HG03439 (cell line): ENCODE results near the gene ZNF70.
"Not testable (repeated sequence)": the region's sequence is repeated elsewhere in the genome, so short reads cannot be mapped to it uniquely, and the experiment has no call there.

Experiments
- ATAC-seq: cut with Tn5 transposase; IDR thresholded peaks from one replicate; pipeline ENCODE4 v1.9.1; 2021; ENCODE audit warnings: mild to moderate bottlenecking, moderate library complexity; ENCODE audit not compliant: unreplicated experiment

Gene ZNF70

DNA sequence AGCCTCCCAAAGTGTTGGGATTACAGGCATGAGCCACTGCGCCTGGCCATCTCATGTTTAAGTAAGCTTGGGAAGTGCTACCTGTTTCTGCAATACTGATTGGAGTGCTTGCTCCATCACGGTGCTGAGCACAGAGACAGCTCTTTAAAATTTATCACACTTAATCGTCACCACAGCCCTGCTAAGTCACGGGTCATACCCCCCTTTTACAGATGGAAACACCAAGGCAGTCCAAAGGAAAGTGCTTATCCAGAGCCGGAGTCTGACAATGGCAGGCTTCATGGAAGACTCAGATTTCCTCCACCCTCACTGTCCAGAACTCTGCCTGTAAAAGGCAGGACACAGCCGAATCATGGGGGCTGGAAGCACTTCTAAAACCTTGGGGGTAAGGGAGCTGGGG is 9.1 kb upstream of the ZNF70 start:
- ATAC-seq: no peak

DNA sequence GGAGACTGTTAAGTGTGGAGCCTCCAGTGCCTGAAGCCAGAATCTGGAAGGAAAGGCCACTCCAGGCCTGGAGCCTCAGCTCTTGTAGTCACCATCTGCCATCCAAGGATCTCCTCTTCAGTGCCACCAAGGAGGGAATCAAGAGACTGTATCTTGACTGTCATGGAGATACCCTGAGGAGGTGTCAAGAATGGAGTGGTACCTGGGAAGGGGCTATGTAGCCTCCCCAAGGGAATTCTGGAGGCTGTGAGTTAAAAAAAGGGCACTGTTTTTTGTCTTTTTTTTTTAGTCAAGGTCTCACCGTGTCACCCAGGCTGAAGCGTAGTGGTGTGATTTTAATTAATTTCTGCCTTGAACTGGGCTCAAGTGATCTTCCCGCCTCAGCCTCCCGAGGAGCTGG is 8.7 kb upstream of the ZNF70 start:
- no peak for ATAC-seq

DNA sequence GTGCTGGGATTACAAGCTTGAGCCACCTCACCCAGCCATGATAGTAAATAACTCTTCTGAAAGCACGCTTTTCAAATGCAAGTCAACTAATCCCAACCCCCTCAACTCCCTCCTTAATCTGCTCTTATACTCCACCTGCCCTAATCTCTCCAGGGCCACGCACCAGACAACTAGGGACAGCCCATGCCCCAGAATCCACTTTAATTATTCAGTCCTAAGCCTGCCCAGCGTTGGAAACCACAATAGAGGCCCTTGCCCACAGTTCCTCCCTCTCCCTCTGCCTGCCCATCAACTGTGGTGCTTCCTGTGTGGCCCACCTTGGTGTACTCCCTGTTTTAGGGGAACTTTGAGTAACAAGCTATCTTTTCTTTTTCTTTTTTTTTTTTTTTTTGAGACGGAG is 6.0 kb upstream of the ZNF70 start:
- no peak for ATAC-seq

DNA sequence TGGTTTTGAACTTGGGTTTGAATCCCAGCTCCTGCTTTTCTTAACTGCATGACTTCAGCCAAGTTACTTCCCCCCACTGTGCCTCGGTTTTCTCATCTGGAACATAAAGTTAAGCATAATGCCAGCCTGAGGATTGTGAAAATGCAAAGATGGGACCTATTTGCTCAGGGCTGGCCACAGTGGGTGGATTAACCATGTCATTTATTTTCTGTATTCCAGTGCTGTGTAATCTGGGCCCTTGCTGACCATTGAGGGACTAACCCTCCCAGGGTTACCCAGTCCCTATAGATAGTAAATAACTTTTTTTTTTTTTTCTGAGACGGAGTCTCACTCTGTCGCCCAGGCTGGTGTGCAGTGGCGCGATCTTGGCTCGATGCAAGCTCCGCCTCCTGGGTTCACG is 4.8 kb upstream of the ZNF70 start:
- no peak for ATAC-seq

DNA sequence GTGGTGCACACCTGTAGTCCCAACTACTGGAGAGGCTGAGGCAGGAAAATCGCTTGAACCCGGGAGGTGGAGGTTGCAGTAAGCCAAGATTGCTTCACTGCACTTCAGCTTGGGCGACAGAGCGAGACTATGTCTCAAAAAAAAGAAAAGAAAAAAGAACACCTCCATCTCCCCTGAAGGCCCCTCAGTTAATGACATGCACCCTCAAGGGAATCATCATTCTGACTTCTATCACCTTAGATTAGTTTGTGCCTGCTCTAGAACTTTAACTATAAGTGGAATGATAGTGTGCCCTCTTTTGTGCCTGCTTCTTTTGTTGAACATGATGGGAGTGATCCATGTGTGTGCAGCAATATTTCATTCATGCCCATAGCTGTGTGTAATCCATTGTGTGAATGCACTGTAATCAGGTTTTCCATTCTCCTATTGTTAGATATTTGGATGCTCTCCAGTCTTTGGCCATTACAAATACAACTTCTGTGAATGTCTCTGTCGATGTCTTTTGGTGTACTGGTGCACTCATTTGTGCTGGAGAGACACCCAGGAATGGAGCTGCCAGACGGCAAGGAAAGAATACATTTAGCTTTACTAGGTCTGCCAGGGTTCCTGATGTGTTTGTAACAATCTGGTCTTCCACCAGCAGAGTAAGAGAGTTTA is 4.2 kb upstream of the ZNF70 start:
- no peak for ATAC-seq

DNA sequence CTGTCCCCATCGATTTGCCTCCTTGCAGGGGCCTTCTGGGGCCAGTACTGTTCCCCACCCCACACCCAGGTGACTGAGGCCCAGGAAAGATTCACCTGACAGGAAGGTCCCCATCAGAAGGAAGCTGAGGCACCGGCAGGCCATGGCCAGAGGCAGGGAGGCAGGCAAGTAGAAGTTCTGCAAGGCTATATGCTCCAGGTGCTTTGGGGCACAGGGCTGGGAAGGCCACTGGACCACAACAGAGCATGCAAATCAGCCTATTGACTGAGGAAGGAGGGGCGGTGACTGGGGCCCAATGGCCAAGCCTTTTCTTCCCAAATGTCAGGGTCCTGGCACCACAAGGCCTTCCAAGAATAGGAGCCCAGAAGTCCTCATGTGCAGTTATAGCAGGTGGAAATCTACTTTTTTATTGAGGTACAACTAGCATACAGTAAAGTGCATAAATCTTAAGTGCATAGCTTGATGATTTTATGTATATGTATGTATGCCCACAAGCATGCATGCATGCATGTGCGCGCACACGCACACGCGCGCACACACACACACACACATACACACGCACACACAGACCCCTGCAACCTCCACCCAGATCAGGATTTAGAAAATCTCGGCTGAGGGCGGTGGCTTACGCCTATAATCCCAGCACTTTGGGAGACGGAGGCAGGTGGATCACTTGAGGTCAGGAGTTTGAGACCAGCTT is 3.5 kb upstream of the ZNF70 start, which contains the start of gene VPREB3:
VPREB3 (minus strand) TSS at position 206 of the 700 bp plus-strand sequence; CDS start at position 144, 62 bp downstream.
- no peak for ATAC-seq

DNA sequence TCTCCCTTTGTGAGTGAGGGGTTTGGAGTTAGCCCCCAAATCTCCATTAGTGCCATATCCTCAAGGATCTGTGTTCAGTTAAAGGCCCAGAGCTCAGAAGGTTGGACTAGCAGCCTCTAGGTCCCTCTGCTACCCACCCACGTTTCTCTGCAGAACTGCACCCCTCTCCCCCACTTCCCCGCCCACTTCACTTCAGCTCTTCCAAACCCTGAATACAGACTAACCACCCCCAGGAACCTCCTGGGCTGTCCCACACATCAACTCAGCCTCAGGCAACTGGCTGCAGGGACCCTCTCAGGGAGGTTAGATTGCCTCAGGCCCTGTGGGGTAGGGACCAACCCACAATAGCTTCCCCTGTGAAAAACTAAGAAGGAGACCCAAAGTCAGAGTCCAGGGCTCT is 2.5 kb upstream of the ZNF70 start:
- ATAC-seq: no peak

DNA sequence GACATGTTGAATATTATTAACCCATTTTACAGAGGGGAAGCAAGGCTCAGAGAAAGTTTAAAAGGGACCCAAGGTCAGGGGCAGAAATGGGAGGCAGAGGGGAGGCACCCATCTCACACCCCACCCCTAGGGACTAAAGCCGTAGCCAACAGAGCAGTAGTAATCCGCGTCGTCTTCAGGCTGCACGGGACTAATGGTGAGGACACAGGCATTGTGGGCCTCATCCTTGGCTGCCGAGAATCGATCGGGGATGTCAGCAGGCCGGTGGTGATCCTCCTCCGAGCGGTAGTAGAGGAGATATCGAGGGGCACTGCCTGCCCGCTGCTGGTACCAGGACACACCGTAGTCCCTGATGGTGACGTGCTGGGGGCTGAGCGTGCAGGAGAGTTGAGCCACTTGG is 1.8 kb upstream of the ZNF70 start:
- ATAC-seq: no peak

DNA sequence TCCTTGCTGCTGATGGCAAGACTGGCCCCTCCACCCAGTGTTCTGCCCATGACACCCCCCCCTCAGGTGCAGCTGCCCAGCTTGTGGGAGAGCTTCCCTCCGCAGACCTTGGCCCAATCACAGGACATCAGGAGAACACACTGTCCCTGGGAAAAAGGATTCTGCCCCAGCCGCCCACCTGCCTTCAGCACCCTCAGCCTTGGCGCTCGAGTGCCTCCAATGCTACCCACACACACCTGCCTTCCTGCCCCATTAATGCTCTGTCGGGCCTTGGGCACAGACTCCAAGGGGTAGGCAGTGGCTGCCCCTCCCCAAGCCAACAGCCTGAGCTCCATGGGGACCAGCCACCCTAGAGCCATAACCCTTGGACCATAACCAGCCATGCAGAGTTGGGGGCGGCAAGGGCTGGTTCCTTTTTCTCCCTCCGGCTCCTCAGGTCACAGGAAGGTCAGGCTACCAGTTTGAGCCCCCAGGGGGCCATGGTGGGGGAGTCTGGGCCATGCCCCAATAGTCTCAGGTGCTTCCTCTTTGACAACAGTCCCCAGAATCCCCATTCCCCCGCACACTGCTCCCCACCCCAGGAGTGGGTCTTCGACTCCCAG is 1.3 kb upstream of the ZNF70 start:
- no peak for ATAC-seq

DNA sequence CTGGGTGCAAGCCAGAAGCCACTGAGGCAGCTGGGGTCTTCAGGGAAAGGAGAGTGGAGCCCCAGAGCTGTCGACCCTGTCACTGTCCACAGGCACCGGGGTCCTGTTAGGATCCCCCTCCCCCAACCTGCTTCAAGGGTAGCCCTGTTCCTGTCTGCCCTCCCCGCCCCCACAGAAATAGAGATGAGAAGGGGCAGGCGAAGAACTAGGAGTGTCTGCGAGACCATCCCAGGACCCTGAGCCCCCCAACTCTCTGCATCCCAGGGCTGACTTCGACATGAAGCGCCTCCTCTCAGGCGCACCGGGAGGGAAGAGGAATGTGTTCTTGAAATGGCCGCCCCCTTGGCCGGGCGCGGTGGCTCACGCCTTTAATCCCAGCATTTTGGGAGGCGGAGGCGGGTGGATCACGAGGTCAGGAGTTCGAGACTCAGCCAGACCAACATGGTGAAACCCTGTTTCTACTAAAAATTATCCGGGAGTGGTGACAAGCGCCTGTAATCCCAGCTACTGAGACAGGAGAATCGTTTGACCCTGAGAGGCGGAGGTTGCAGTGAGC is 607 bp upstream of the ZNF70 start:
- peak; percentile 28 for ATAC-seq

DNA sequence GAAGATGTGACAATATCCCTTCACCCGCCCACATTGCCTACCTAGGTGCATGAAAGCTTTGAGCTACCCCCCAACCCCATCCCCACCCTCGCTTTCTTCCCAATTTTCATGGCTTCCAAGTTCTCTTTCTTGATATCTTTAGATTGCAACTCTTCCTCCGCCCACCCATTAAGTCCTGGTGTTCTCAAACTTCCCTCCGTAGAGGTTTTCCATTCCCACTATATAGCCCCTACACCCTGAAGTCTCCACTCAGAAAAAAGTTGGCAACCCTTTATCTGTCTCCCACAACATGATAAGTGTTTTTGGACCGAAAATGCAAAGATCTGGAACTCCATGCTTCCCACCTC is 572 bp downstream of the ZNF70 start:
- ATAC-seq: no peak

DNA sequence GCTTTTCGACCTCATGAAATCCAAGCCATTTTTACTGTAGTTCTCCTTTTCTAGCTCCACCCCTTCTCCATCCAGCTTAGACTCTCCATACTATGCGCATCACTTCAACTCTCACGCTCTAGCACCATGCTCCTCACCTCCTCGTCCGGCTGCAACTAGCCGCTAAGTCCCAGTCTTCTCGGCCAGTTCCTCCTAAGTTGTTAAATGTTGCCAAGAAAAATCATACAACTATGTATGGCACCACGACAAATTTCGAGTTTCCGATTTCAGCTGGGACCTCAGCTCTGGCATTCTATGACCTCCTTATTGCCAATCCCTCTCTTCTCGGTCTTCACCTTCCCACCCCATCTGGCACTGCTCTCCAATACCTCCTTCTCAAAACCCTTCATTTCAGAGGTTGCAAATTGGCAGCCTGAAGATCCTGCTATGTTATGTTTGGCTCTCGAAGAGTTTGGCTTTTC is 1.0 kb downstream of the ZNF70 start:
- no peak for ATAC-seq

DNA sequence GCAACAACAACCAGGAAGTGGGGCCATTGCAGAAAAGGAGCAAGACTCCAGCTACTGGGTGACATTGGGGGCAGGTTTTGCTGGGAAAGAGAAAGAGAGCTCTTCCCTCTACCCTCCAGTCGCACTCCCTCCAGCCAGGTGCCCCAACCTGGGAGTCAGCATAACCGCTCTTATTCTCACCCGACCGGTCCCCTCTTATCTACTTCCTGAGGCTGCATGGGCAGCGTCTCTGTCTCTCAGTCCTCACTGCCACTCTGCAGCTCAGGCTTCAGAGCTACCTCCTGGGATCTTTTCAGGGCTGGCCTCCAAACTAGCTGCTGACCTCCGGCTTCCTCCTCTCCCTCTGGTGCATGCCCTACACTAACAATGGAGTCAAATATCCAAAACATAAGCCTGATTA is 5.1 kb downstream of the ZNF70 start:
- no peak for ATAC-seq

DNA sequence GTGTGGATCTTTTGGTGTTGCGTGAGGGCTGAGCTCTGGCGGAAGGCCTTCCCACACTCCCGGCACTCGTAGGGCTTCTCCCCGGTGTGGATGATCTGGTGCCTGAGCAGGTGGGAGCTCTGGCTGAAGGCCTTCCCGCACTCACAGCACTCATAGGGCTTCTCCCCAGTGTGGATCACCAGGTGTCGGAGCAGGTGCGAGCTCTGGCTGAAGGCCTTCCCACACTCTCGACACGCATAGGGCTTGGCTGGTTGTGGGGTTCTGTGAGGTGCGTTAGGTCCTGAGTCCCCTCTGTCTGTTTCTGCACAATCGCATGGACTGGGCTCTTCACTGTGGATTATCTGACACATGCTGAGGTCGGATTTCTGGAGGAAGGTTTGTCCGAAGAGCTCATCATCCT is 6.4 kb downstream of the ZNF70 start:
- no peak for ATAC-seq

DNA sequence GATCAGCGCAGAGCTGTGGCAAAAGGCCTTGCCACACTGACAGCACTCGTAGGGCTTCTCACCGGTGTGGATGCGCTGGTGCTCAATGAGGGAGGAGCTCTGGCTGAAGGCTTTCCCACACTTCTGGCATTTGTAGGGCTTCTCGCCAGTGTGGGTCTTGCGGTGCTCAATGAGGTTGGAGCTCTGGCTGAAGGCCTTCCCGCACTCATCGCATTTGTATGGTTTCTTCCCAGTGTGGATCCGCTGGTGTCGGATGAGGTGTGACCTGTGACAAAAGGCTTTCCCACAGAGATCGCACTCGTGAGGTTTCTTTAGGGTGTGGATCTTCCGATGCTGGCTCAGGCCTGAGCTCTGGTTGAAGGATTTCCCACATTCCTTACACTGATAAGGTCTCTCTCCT is 6.9 kb downstream of the ZNF70 start:
- no peak for ATAC-seq

DNA sequence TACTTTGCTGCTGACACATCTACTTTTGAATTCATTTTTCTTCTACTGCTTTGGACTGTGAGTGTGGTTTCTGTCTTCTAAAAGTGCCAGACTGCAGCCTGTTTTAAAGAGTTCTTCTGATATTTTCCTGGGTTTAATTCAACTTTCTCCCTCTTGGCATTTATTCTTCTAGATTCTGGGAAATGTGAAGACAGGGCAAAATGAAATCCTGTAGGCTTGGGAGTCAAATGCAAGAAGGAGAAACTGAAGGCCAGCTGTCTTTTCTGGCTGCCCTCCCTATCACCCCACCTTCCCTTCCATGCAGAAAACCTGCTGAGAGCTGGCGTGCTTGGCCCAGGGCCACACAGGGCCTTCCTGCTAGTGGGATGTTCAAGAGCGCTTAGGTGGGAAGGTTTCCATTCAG is 7.6 kb downstream of the ZNF70 start:
- no peak for ATAC-seq

DNA sequence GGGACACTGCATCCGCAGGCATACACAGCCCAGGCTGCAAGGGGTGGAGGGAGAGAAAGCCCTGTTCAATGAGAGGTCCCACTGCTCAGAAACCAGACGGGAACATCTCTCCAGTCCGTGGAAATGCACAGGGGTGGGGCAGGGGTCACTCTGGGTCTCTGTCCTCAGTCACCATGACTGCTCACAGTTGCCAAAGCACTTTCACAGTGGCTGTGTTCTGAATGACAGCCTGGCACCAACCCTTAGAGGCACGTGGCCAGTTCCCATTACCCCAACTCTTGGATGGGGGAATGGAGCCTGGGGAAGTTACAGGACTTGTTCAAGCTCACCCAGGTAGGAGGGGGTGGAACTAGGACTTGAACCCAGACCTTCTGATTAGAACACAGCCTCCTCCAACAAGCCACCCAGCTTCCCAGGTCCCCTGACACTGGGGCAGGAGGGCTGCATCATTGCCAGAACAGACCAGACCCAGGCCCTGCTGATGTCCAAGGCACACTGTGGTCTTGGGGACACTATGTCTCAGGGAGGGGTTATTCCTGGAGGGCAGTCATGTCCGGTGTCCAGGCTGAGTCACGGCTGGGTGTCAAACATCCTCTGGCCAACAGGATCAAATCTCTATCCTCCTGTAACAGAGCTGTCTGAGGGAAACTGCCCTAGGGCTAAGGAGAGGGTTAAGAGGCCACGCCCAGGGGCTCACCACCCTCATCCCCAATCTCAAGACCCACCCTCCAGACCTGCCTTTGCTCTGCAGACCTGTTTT is 8.2 kb downstream of the ZNF70 start:
- ATAC-seq: no peak

DNA sequence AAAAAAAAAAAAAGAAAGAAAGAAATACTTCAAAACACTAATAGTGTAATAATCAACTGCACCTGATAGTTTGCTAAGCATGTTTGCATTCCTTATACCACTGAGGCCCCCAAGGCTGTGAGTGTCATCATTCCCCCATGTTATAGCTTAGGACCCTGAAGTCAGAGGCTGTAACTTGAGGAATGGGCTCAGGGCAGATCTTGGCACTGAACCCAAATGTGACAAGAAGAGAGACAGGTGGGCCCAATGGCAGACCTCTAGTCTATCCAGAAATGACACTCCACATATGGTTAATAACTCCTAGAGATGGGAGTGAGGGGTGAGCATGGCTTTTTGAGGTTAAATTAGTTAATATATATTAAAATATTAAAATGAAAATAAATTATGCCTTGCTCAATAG is 13.2 kb downstream of the ZNF70 start:
- ATAC-seq: no peak

DNA sequence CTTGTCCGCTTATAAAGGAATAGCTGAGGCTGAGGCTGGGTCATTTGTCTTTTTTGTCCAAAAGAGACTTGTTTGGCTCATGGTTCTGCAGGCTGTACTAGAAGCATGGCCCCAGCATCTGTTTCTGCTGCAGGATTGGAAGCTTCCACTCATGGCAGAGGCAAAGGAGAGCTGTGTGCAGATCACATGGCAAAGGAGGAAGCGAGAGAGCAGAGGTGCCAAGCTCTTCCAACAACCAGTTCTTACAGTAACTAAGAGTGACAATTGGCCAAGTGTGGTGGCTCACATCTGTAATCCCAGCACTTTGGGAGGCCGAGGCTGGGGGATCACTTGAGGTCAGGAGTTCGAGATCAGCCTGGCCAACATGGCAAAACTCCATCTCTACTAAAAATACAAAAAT is 22.8 kb downstream of the ZNF70 start:
- ATAC-seq: not testable (repeated sequence)

DNA sequence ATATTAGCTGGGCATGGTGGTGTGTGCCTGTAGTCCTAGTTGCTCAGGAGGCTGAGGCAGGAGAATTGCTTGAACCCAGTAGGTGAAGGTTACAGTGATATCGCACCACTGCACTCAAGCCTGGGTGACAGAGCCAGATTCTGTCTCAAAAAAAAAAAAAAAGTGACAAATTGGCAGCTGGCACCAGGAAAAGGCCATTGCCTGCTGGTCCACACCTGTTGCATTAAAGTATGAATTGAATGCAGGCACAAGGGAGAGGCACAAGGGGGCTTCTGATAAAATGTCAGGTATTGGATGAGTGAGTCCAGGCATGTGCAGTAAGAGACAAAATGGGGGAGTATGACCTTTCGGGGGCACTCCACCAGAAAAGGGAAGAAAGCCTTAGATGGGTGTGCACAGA is 28.2 kb downstream of the ZNF70 start:
- ATAC-seq: no peak

DNA sequence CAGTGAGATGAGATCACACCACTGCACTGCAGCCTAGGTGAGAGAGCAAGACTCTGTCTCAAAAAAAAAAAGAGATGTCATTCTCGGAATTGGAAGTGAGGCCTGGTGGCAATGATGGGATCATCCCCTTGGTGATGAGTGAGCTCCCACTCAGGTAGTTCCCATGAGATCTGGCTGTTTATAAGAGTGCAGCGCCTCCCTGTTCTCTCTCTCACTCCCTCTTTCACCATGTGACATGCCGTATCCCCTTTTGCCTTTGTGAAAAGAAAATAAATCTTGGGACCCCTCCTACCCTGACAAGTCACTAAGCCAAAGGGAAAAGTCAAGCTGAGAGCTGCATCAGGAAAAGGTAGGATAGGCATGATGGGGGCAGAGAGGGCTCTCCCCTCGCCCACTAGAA is 28.8 kb downstream of the ZNF70 start:
- no peak for ATAC-seq
